ENCODE data around the gene TBX15. TPM values are rescaled to one million over a fixed set of nuclear protein-coding genes. Genes with fewer than 3 reads are reported as not detected.

TBX15 gene
- total and polyA plus RNA-seq, 2 experiments from 2014 or later = 0.21 TPM; not detected in 1

- no peak overlapping the region for H3K4me3 Mint-ChIP-seq
- peaks cover 2% of the 10 kb centered on the region for H3K27me3 Mint-ChIP-seq (ENCODE audit: insufficient read depth, low read depth, poor library complexity)
- H3K4me2 ChIP-seq = no peak overlapping the region
- H3K9me3 Mint-ChIP-seq = no peaks in the 10 kb centered on the region; the same call in 2 of the 3 replicates
- DNase-seq (ENCODE audit: low spot score) = no peak
- no peaks in the 10 kb centered on the region for H3K27me3 ChIP-seq (ENCODE audit: insufficient read depth)
- no peak for ATAC-seq
- peaks cover 7% of the 10 kb centered on the region; the same call in 1 of the 2 replicates for H3K9me2 ChIP-seq (ENCODE audit: insufficient read depth)
- no peaks in the 10 kb centered on the region for H3K79me2 ChIP-seq (replicated peaks; ENCODE audit: insufficient read depth)
- peaks cover 3% of the 10 kb centered on the region; the same call in 1 of the 3 replicates for H3K4me1 Mint-ChIP-seq
- no peak overlapping the region for H3K4me3 ChIP-seq
- H2AFZ ChIP-seq = no peak overlapping the region
- H4K20me1 ChIP-seq (replicated peaks; ENCODE audit: insufficient read depth) = no peaks in the 10 kb centered on the region
- TF ChIP-seq ZNF331 (CRISPR knock-in tag; IDR thresholded peaks at IDR 0.05; ENCODE audit: low read depth) (no peak), POLR2AphosphoS5 (IDR thresholded peaks at IDR 0.05; ENCODE audit: low read depth) (no peak), EZH2phosphoT487 (IDR thresholded peaks at IDR 0.05; ENCODE audit: unreplicated experiment) (no peak), CTCF (conservative IDR thresholded peaks at IDR 0.05; ENCODE audit: low read depth in 2 of 2) (no peak), CREB1 (CRISPR knock-in tag; IDR thresholded peaks at IDR 0.05; ENCODE audit: low read depth) (no peak), ZNF114 (CRISPR knock-in tag; IDR thresholded peaks at IDR 0.05) (no peak), REST (IDR thresholded peaks at IDR 0.05; ENCODE audit: unreplicated experiment) (no peak), NANOG (IDR thresholded peaks at IDR 0.05; ENCODE audit: borderline replicate concordance) (no peak), STAT1 (IDR thresholded peaks at IDR 0.05; ENCODE audit: unreplicated experiment) (no peak), JUNB (IDR thresholded peaks at IDR 0.05; ENCODE audit: unreplicated experiment) (no peak), ZNF462 (CRISPR knock-in tag; IDR thresholded peaks at IDR 0.05) (no peak), ETS1 (IDR thresholded peaks at IDR 0.05) (no peak), EZH2 (IDR thresholded peaks at IDR 0.05; ENCODE audit: low read depth, unreplicated experiment) (no peak)
- no peaks in the 10 kb centered on the region for H3F3A ChIP-seq (replicated peaks; ENCODE audit: low read depth)
- no peak overlapping the region for H3K27ac ChIP-seq (ENCODE audit: low read depth)
- no peaks in the 10 kb centered on the region for H3K4me1 ChIP-seq (ENCODE audit: insufficient read depth)
- H3K27ac Mint-ChIP-seq = no peak overlapping the region
- H3K36me3 ChIP-seq (ENCODE audit: insufficient read depth) = no peaks in the 10 kb centered on the region
- H3K36me3 Mint-ChIP-seq (ENCODE audit: low read depth) = no peaks in the 10 kb centered on the region
Measured at GRCh38 chr1:118863688-118864087, 124.5 kb downstream of the TBX15 start.

All from GM23338 (cell line).